HG02943 (cell line): Measurements from ENCODE around the gene CLPSL2.
"Not testable (repeated sequence)": the region's sequence is repeated elsewhere in the genome, so short reads cannot be mapped to it uniquely, and the experiment has no call there.

Source experiments
- ATAC-seq: cut with Tn5 transposase; IDR thresholded peaks from one replicate; pipeline ENCODE4 v1.9.1; 2021; ENCODE audit warnings: mild to moderate bottlenecking, low read depth, moderate library complexity; ENCODE audit not compliant: unreplicated experiment

CLPSL2 gene, protein sequence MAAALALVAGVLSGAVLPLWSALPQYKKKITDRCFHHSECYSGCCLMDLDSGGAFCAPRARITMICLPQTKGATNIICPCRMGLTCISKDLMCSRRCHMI

DNA sequence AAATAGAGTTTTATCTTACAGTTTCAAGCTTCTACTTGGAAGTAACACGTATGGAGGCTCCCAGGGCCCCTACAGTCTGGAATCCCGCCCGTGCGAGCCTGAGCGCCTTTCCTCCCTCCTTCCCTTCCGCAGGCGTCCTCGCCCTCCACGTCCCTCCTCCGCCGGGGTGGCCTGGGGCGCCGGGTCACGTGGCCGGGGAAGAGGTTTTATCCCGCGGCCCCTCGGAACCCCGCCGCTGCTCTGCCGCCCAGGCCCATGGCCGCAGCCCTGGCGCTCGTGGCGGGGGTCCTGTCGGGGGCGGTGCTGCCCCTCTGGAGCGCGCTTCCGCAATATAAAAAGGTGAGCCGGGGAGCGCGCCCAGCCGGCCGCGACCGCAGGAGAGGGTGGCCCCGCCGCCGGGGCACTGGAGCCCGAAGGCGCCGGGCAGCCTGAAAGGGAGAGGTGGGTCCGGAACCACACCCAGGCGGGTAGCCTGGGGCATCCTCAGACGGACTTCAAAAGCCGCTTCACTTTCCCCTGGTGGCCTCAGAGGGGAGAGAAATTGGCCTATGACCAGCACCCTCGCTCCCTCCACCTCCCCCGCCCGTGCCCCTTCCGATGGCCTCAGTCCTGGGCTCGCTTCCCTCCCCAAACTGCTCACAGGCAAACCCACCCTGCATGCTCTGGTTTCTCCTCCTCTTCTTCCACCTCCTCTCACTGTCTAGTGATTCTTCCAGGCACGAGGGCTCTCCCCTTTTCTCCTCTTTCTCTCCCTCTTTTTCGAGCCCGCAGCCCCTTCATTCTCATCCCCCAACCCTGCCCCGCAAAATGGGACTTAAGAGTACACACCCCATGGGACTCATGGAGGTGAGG, at the start of gene CLPSL2:
TSS of gene CLPSL2 (plus strand) at position 235 of the 852 bp plus-strand sequence. CDS start at position 256, 21 bp downstream.
- no peak for ATAC-seq

DNA sequence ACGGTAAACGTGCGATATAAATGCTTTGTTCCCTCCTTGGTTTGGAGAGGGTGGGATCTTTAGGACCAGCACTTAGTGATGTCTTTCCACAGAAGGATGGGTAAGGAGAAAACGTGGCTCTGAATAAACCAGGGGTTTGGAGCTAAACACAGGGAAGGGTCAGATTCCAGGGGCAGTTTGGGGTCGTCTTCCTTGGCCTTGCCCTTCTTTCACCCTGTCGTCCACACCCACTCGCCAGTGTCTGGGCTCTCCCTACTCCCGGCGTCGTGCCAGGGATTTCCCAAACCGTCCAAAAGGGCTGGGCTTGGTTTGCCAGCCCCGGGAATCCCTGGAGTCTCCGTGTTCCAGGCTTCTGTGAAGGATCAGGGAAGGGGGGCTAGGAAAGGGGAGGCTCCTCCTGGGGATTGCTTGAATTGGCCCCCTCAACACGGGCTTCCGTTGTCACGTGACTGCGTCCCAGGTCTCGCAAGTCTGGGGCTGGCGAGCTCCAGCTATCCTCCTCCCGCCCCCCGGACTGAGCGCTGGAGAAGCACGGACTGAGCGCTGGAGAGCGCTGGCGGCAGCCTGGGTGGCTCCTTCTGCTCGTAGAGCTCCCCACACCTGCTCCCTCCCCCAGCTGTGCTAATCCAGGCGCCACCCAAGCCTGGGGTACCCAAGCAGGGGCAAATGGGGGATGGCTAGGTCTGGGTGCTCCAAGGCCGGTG, 49.0 kb upstream of the CLPSL2 start:
- ATAC-seq: peak; percentile 1

DNA sequence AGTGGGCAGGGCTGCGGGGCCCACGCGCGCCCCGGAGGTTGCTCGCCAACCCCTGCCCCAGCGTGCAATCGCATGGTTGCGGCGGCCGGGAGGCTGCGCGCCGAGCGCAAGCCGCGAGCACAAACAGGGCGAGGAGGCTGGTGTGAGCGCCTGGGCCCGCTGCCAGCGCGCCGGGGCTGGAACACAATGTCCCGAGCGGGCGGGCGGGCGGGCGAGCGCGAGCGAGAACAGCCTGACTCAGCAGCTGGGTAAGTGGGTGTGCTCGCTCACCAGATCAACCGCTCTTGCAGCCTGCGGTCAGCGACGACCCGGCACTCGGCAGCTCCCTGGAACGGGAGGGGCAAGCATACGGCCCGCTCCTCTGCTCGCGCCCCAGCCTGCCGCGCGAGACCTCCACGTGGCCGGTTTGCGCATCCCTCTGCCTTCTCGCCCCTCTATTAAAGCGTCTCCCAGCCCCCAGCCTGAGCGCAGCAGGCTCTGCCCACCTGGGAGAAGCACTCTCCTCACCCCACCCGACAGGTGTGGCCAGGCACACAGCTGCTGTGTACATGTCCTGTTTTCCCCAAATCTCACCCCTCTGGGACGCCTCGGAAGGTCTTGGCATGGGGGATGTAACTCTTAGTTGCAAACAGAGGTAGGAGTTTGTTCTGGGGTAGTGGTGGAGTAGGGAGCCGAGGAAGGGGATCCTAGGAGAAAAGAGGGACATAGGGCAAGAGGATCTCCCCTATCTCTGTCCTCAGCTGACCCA, 48.3 kb upstream of the CLPSL2 start:
- ATAC-seq: peak; percentile 31

DNA sequence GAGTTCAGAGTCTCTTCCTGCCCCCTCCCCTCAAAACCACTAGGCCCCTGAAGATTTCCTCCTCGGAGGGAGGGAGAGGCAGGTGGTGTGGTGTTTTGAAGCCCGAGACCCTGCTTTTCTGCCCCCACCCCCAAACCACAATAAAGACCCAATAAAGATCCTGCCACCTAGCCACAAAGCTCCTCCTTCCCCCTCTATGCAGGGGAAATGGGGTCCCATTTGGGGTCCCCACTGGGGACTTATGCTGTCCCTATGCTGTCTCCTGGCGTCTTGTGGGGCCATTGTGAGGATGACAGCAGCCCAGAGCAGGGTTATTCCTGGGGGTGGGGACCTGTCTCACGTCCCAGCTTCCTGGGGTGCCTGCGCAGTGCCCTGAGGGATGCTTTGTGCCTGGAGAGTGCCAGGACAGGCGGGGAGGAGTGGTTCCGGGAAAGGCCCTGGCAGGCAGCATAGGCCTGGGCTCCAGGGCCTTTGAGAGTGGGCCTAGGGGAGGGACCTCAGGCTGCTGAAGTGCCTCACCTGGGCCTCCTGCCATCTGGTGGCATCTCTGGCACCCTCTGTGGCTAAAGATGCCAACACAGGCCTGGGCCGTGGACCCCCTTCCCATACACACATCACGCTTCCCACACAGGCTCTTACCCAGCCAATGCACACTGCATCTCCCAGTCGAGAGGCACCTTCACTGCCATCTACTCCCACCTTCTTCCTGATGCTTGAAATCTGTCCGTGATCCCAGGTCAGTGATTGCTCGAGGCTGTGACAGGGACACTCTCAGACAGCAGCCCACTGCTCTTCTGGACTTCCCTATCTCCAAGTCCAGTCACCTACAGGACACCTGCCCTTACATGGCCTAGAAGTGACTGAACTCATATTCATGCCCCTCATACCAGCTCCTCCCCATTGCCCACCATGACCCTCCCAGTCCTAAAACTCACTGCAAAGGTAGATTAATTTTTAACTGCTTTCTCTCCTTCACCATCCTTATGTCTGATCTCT, 47.4 kb upstream of the CLPSL2 start:
- ATAC-seq: no peak

DNA sequence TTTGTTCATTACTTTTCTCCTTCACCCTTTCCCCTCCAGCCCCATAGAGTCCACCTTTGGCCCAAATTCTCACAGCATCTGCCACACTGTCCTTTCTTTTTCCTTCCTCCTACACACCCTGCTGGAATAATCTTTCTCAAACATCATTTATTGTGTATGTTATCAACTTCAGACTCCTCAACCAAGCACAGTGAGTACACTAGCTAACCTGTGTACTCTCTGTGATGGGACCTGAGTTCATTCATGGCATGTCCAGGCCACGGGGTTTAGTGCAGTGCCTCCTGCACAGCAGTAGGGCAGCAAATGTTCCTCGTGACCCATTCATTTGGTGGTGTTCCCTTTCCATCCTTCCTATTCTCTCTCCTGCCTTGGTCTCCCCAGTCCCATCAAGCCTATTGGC, 46.7 kb upstream of the CLPSL2 start:
- no peak for ATAC-seq

DNA sequence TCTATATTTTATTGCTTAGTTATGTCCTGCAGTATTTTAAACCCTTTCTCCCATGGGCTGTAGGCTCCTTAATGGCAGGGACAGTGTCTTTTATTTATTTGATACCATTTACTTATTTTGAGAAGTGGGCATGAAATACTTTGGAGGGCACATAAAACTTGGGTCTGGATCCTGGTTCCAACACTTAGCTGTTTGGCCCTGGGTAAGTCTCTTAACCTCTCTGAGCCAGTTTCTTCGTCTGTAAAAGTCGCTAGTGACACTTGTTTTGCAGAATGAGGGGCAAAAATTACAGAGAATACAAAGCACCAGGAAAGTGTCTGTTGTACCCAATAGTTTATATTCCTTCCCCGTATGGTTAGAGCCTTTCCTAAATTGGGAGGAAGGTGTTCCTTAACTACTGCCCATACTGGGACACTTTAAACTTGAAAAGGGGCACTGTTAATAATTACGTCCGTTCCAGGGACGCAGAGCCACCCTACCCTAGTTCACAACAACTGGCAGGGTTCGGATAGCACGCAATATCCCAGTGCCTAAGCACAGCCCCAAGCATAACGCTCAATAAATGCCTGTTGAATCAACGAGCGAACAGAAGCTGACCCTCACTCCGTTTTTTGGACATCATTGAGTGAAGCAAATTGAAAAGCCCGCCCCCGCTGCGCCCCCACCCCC, 45.5 kb upstream of the CLPSL2 start:
- no peak for ATAC-seq

DNA sequence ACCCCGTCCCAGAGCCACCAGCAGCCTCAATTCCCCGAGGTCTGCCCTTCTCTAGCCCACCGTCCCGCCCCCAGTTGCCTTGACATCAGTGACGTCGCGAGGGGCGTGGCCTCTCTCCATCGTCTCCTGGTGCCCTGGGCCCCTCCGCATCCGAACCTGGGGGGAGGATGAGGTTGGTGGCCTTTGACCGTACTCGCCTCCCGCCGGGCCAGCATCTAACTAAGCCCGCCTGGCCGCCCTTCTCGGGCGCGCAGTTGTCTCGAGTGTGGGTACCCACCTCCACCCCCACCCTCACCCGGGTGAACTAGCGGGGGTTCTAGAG, 45.0 kb upstream of the CLPSL2 start:
- peak; percentile 49 for ATAC-seq

DNA sequence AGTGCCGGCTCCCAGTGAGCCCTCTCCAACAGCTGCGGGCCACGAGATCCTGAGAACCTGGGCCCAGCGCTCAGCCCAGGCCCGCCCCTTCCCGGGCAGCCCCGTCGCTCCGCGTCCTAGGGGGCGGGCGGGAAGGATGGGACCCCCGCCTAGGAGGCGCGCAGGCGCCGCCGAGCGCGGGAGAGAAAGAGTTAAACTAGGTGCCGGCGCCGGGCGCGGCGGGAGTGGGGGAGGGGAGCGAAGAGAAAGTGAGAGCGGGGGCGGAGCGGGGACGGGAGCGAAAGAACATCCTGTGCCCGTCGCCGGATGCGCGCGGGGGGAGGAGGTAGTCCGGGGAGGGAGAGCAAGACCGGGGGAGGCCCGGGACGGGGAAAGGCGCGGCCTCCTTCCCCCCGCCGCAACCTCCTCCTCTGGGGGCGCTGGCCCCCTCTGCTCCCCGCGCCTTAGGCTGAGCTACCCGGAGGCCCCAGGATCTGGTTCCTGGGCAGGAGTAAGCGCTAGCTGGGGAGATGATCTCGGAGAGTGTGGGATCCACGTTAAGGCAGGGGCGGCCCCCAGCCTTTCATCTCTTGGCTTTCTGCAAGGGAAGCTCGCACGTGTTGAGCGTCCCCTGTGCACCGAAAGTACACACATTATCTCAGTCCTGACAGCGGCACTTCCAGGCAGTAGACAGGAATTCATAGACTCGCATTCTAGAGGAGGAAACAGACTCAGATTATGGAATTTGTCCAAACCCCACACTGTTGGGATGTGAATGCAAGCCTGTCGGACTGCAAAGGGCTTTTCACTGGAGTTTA, 44.5 kb upstream of the CLPSL2 start:
- peak; percentile 39 for ATAC-seq

DNA sequence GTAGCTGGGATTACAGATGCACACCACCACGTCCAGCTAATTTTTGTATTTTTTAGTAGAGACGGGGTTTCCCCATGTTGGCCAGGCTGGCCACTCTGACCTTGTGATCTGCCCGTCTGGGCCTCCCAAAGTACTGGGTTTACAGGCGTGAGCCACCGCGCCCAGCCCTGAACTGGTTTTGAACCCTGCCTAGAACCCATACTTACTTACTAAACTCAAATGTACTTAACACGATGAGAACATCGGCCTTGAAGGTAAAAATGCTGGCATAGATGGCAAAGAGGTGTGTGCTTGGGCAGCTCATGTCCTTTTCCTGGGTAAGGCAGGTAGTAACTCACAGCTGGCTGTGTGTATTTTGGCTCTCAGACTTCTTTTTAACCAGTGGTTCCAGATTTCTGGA, 42.8 kb upstream of the CLPSL2 start:
- ATAC-seq: no peak

DNA sequence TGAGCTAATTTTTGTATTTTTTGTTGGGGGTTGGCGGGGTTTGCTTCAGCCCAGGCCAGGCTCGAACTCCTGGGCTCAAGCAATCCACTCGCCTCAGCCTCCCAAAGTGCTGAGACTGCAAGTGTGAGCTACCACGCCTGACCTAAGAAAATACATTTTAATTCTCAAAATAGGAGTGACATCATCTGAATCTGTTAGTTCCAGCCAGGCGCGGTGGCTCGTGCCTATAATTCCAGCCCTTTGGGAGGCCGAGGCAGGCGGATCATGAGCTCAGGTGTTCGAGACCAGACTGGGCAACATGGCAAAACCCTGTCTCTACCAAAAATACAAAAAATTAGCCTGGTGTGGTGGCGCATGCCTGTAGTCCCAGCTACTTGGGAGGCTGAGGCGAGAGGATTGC, 42.1 kb upstream of the CLPSL2 start:
- not testable (repeated sequence) for ATAC-seq

DNA sequence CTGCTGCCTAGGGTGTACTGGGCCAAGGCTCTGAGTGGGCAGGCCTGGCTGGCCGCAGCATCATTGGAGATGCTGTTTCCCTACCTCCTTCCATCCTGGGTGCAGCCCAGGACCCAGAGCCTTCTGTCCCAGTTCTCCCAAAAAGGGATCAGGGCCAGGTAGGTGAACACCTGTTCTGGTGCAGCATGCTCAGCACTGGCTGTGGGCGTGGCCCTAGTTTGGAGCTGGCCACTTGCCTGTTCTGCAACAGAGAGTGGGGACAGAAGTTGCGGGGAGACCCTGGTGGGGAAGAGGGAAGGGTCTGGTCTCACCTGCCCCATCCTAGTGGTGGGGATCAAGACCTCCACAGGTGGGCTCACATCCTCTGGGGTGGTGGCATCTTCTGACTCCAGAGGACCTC, 40.9 kb upstream of the CLPSL2 start:
- no peak for ATAC-seq

DNA sequence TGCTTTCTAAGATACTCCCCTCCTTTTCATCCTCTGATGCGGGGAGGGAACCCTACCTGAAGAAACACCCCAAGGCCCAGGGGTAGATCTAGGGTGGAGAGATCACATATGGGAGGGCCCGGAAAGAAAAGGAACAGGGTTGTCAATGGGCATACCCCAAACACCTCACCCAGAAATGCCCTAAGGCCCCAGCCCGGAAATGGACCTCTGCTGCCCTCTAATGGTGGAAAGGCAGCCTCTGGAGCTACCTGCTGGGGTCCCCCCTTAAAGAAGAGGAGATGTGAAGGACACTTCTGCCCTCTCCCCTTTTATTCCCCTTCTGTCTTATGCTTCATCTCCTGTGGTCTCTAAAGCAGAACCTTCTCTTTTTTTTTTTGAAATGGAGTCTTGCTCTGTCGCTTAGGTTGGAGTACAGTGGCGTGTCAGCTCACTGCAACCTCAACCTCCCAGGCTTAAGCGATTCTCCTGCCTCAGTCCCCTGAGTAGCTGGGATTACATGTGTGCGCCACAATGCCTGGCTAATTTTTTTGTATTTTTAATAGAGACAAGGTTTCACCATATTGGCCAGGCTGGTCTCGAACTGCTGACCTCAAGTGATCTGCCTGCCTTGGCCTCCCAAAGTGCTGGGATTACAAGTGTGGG, 40.0 kb upstream of the CLPSL2 start:
- no peak for ATAC-seq

DNA sequence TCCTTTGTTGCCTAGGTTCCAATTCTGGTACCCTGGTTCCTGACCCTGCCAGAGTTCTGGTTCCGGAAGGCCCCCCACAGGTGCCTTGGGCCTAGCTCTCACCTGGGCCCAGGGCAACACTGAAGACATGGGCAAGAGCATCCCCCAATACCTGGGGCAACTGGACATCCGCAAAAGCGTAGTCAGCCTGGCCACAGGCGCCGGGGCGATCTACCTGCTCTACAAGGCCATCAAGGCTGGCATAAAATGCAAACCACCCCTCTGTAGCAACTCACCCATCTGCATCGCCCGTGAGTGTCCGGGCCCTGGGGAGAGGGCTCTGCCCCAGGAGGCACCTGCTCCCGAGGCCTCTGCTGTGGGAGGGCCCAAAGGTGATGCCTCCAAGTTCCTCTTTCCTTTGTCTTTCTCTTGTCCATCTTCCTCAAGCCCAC, 39.4 kb upstream of the CLPSL2 start, which contains the start of gene ARMC12:
TSS of gene ARMC12 (plus strand) at position 51 of the 431 bp plus-strand sequence. CDS start at position 128, 77 bp downstream.
- ATAC-seq: no peak

DNA sequence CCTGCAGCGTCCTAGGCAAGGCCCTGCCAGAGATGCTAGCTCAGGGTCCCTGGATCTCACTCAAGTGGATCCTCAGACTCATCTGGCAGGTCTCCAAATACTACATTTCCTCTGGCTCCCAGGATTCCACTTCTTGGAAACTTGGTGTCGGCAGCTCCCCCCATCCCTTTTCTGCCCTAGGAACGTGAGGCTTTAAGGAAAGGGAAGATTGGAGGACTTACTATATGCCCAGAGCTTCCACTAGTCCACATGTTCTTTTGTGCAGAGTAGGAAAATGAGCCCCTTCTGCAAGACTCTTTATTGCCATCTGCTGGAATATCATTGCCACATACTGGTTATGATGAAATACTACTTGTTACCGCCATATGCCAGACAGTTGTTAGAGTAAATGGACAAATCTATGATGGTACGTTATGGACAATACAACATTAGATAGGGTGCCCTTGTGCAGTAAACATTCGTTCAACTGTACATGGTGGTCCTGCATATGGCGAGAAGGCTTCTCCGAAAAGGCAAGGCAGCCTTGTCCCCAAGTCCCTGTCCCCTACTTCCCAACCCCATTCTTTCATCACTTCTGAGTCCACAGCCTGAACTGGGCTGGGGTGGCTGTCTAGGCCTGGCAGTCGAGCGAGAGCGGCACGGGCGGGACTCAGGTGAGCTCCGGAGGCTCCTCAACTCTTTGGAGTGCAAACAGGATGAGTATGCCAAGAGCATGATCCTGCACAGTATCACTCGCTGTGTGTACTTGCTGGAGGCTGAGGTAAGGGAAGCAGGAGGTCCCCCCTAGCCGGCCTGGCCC, 38.8 kb upstream of the CLPSL2 start:
- ATAC-seq: no peak

DNA sequence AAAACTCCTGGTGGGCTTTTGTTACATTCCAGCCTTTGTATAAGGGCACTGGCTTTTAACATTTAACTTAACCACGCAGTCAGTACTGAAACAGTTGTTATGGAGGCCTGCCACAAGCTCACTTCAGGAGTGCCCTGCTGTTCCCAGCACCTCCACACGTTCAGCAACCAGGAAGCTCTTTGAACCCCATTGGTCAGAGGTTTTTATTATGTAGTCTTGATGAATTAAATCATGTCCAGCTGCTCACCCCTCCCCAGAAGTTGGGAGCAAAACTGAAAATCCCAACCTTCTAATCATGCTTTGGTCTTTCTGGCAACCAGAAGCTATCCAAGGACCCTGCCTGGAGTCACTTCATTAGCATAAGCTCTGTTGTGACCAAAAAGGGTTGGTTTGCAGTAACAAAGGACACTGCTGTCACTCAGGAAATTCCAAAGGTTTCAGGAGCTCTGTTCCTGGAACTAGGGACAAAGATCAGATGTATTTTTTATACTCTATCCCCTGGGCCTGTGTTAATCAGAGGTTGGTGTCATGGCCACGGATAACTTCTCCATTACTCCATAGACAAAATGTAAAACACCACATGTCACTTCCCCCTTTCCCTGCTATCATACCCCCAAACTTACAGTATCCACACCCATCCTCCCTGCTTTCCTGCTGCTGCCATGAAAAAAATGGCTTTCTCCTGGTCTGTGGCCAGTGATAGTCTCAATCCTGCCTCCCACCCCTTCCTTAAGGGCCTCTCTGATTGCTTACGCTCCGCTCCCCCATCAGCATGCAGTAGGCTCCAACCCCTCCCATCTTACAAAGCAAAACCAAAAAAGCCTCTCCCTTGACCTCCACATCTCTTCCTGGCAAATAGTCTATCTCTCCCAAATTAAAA, 36.5 kb upstream of the CLPSL2 start:
- ATAC-seq: no peak

DNA sequence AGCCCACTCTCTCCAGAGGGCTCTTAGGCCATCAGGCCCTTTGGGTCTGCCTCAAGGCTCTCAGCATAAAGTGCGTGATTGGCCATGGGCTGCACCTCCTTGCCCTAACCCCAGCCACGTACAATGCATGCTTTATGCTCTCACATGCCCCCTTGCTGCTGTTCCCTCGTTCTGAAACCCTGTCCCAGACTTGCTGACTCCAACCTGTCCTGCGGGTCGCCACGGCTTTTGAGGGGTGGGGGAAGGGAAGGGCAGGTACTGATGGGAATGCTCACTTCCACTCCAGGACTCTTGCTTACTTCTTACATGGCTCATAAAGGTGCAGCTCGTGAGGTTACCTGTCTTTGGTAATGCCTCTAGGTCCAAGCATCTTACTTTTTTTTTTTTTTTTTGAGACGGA, 33.6 kb upstream of the CLPSL2 start:
- no peak for ATAC-seq
